CD4-positive, alpha-beta T cell treated with Interleukin-17A for 1 hour (primary cell): ENCODE measurements around the gene INPP5D.
"Not testable (repeated sequence)": the region's sequence is repeated elsewhere in the genome, so short reads cannot be mapped to it uniquely, and the experiment has no call there.

ENCODE experiments used
- DNase-seq: peaks from one replicate; pipeline ENCODE4 v3.0.0-alpha.2; 2020

The INPP5D gene

DNA sequence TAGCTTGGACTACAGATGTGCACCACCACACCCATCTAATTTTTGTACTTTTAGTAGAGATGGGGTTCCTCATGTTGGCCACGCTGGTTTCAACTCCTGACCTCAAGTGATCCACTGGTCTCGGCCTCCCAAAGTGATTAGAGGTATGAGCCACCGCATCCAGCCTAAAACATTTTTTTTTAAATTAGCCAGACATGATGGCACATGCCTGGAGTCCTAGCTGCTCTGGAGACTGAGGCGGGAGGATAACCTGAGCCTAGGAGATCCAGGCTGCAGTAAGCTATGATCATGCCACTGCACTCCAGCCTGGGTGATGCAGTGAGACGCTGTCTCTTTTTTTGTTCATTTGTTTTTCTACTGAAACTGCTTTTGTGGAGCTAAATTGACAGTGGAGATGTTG is 126.7 kb downstream of the INPP5D start:
- no peak for DNase-seq

DNA sequence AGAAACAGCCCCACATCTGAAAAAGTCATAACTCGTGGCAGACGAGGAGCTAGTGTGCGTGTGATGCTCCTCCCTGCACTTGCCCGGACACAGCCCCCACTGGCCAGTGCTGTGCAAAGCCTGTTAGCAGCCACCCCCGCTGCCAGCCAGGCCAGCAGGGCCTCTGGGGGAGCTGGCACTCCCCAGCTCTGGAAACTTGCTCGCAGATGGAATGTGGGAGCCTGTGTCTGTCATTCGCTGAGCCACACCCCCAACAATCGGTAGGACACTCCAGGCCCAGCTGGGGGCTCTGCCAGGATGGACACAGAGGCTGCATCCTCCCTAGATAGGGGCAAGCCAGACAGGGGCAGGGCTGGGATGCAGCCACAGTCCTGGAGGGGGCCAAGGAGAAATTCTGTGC is 128.9 kb downstream of the INPP5D start:
- DNase-seq: no peak

DNA sequence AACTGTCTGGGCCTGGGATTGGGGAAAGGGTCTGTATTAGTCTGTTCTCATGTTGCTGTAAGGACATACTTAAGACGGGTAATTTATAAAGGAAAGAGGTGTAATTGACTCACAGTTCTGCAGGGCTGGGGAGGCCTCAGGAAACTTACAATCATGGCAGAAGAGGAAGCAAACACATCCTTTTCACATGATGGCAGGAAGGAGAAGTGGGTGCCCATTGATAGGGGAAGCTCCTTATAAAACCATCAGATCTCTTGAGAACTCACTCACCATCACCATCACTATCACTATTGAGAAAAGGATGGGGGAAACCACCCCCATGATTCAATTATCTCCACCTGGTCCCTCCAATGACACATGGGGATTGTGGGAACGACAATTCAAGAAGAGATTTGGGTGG is 130.9 kb downstream of the INPP5D start:
- DNase-seq: not testable (repeated sequence)

DNA sequence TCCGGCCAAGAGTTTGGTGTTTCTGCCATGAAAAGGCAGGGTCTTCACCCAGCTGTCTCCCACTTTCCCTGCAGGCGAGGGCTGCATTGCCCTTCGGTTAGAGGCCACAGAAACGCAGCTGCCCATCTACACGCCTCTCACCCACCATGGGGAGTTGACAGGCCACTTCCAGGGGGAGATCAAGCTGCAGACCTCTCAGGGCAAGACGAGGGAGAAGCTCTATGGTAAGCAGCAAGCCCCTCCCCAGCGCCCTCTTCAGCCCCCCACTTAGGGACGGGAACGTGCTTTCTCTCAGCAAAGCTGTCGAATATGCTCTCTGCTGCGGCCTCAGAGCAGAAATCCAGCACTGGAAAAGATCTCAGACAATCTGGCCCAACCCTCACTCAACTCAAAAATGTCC is 133.6 kb downstream of the INPP5D start:
- no peak for DNase-seq

DNA sequence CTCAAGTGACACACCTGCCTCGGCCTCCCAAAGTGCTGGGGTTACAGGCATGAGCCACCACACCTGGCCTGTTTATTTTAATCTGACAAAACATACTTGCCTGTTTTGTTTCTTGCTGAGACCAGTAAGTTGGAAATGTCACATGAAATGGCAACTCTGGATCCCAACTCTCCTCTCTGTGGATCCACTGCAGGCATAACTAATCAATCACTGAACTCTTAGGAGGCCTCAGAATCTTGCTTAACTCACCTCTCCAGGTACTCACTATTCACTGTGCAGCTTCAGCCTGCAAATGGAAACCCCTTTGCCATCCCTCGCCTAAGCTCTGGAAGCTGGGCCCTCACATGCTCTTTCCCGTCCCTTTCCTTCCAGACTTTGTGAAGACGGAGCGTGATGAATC is 134.9 kb downstream of the INPP5D start:
- DNase-seq: no peak

DNA sequence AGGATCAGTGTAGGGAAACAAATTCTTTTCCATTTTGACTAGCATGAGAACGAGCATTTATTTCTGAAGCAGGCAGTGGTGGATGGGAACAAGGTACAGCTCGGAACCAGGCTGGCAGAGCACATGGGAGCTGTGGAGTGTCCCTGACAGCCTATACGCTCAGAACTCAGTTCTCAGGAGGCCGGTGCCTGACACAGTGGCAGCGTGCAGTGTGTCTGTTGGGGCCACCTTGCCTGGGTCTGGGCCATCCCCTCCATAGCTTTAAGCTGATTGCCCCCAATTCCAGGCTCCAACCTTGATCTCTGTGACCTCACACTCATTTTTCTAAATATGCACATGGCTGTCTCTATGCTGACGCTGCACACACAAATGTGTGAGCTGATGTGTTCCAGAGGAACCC is 136.9 kb downstream of the INPP5D start:
- DNase-seq: no peak

DNA sequence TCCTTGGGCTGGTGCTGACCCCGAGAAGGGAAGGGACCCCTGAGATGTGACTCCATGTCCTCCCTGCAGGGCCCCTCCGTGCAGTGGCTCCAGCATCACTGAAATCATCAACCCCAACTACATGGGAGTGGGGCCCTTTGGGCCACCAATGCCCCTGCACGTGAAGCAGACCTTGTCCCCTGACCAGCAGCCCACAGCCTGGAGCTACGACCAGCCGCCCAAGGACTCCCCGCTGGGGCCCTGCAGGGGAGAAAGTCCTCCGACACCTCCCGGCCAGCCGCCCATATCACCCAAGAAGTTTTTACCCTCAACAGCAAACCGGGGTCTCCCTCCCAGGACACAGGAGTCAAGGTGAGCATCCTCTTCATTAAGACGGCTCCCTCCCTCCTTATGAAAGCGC is 137.9 kb downstream of the INPP5D start:
- DNase-seq: no peak

DNA sequence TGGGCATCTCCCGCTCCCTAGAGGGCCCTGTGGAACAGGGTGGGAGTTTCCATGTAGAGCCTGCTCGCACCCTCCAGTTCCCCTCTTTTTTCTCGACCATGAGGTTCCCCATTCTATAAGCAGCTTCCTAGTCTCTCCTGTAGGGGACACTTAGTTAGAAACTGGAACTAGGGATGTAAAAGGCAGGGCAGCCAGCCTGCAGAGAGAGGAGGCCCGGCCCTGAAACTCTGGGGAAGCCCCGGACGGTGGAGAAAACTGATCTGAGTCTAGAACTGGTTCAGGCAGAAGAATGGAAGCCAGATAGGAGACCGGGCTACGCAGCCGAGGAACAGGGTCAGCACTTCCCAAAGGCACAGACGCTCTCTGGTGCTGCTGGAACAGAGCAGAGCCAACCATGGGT is 139.7 kb downstream of the INPP5D start:
- DNase-seq: no peak

DNA sequence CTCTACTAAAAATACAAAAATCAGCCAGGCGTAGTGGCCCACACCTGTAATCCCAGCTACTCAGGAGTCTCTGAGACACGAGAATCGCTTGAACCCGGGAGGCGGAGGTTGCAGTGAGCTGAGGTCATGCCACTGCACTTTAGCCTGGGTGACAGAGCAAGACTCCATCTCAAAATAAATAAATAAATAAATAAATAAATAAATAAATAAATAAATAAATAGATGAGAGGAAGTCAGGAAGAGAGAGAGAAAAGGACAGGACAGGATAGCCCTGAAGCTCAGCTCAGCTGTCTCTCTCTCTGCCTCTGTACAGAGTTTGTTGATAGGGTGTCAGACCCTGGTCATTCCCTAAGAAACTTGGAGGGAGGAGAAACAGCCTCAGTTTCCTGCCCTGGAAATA is 140.6 kb downstream of the INPP5D start:
- not testable (repeated sequence) for DNase-seq

DNA sequence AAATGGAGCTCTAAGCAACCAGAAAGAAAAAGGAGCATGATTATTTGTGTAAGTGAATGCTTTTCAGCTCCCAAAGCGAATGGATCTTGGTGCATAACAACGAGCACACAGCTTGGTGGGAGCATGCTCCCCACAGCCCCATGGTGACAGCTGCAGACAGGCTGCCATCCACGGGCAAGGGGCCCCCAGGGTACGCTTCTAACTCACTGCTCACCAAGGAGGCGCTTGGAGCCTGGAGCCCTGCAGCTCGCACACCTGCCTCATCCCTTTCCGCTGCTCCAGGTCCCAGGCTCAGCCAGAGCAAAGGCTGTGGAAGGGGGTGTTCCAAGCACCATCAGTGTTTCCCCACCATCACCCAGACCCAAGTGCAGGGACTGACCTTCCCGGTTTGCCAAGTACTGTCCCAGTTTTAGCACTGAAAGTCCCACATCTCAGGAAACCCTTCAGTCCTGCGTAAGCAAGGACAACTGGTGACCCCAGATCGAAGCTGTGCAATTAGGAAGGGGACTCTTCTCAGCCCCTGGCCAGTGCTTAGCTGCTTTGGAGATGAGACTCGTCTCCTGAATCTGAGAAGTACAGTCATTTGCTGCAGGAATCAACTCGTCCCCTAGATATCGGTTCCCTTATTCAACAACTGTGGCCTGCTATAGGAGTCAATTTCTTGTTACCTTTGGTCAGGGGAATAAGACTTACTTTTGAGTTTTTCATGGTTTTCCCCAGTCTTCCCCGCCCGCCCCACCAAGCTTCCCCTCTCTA is 141.3 kb downstream of the INPP5D start:
- DNase-seq: no peak

DNA sequence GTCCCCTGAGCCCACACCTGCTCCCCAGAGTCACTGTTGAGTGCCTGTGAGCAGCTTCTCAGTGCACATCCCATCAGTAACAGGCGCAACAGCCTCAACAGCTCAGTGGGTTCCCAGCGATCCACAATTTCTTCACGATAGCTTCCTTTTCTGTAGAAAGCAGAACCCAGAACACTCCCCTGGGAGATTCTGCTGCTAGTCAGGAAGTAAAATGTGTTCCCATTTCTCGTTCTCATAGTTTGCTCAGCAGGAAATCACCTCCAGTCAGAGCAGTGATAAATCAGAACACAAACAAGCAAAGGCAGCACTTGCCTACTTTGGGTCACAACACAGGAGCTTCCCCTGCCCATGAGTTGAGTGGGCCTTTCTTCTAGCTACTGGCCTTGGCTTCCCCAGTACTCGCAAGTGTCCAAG is 142.4 kb downstream of the INPP5D start:
- DNase-seq: no peak

DNA sequence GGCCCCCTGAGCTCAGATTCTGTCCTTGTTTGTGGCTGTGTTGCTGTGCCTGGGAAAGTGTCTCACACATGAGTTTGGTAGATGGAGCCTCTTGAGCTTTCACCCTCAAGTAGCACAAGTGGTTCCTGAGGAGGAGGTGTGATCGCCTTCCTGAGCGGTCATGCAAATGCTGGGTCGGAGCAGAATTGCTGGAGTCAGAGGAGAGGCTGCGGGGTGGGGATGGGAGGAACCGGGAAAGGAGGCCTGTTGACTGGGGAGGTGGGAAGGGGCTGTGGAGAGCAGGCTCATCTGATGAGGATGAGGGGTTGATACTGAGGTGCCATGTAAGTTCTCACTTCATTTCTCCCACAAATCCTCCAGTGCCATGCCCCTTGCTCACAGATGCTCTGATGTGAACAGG is 142.9 kb downstream of the INPP5D start:
- DNase-seq: no peak

DNA sequence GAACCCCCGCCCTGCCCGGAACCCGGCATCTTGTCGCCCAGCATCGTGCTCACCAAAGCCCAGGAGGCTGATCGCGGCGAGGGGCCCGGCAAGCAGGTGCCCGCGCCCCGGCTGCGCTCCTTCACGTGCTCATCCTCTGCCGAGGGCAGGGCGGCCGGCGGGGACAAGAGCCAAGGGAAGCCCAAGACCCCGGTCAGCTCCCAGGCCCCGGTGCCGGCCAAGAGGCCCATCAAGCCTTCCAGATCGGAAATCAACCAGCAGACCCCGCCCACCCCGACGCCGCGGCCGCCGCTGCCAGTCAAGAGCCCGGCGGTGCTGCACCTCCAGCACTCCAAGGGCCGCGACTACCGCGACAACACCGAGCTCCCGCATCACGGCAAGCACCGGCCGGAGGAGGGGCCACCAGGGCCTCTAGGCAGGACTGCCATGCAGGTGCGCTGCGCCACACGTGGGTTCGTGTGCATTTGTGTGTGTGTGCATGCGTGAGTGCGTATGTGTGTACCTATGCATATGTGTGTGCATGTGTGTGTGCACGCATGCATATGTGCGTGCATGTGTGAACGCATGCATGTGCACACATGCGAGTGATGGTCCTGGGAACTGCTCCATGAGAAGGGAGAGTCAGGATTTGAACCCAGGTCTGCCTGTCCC is 144.3 kb downstream of the INPP5D start:
- no peak for DNase-seq

DNA sequence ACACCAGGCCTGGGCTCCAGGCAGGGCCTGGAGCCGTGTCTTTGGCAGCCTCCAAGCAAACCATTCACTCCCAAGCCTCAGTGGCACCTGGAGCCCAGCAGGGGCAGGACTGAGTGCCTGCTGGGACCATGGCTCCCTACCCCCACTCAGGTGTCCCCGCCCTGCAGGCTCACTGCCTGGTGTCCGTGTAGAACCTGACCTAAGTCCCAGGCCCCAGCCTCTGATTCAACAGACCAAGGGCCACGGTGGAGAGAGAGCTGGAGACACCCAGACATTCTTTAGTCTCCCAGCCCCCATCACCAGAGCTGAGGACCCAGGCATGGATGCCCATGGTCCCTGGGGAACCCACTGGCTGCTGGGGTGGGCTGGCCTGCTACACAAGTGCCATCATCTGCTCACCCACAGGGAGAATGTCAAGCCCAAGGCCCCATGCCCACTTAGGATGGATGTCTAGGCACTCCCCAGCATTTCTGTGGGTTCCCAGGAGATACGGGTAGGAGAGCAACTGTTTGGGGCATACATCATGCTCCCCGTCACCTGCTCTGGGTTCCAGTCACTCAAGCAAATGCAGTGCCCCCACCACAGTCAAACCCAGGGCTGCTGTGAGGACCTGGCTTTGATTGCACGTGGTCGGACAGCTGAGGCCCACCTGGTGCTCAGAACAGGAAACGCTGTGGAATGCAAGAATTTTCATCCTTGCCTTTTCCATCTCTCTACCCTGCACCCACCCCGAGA is 148.4 kb downstream of the INPP5D start:
- DNase-seq: no peak

DNA sequence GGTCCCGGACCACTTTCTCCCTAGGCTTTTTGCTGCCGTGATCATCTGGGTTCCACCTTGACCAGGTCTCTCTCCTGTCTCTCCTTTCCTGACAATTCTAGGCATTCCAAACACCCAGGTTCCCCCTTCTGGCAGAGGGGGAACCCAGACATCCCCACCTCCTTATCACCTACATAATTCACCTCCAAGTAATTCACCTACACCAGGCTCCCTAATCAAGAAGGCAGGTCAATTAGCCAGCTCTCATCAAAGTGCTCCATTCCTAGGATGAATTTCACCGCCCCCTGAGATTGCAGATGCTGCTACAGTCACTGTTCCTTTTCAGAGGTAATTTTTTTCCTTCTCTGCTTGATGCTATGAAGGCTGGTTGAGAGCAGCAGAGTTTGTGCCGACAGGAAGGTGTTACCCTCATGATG is 149.0 kb downstream of the INPP5D start:
- no peak for DNase-seq

DNA sequence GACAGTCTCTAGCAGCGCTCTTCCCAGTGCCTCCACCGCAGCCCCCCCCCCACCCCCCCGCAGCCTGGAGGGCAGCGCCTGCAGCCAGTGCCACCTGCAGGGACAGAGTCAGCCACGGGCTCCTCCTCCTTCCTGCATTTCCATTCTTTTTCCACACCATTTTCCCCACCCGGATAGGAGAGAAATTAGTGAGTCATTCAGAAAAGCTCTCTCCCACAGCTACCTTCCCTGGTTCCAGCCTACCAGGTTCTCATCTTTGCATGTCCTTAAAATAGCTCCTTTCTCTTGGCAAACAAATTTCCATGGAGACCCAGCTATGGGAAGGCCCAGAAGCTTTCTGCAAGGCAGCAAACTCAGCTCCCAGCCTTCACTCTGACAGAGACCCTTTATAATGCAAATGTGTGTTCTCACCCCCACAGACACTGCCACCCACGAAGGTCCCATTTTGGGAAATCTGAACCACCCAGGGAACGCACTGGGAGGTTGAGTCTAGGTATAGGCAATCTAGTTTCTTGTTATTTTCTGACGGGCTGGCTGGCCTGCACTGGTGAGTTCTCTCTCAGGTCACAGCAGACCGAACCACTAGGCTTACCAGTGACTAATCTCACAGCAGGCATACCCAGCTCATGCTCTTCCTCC is 149.5 kb downstream of the INPP5D start:
- no peak for DNase-seq

DNA sequence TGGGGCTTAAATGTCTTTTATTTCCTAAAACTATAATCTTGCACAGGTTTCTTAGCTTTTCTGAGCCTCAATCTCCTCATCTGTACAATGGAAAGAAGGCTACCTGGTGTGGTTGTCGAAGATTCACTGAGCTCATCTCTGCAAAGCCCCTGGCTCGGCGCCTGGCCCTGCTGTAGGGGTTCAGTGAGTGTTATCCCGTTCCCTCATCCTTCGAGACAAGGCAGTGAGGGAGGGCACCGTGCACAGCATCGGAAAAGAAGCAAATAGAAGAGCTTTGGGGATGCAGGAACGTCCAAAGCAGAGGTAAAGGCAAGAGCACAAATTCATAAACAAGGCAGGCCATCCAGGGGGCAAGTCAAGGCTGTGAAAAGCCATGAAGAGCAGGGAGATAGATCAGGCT is 150.1 kb downstream of the INPP5D start:
- no peak for DNase-seq

DNA sequence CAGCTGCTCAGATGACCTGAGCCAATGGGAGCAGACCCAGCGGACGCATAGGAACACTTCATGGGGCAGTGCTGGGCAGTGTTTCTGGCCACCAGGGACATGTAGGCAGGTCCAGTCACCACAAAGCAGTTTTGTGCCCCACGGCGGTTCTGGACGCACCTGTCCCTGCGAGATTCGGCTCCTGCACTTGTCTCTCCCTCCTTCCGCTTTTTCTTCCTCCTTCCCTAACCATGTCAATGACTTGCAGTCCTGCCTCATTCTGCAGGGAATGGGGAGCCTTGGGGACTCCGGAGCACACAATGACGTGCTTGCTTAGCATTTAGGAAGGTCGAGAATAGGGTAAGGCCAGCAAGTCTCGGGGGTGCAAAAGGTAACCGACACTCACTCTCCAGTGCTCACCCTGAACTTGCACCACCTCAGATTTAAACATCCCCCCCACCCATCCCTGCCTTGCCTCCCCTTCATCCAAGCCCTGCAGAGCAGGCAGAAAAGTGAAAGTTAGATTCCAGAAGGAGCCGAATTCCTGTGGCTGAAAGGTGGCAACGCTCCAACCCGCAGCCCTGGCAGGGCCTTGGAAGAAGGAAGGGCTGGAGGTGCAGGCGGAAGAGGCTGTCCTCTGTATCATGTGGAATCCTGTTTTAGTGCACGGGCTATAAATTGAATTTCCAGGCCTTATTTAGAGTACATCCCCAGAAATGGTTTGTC is 150.9 kb downstream of the INPP5D start:
- DNase-seq: no peak

DNA sequence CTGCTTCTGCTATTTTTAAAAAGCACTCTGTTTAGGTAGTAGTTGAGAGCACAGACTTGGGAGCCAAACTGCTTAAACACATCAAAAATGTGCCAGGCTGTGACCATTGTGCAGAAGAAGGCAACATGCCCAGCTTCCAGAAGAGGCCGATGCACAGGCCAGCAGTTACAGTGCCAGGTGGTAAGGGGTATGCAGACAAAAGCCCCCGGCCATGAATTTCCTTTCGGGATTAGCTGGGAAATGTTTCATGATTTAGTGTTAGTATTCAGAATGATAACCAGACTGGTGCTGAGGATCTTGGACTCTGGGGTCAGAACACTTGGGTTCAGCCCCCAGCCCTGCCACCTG is 151.4 kb downstream of the INPP5D start:
- DNase-seq: no peak

DNA sequence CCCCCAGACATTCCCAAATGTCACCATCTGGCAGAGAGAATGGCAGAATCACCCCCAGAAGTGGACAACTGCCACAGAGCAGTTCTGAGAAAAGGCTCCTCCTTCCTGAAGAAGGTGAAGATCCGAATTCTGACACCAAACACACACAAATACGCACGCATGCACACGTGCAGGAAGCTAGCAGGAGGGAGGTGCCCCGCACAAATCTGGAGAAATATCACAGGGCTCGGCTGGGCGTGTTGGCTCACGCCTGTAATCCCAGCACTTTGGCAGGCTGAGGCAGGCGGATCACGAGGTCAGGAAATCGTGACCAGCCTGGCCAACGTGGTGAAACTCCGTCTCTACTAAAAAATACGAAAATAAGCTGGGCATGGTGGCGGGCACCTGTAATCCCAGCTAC is 152.9 kb downstream of the INPP5D start:
- DNase-seq: no peak

DNA sequence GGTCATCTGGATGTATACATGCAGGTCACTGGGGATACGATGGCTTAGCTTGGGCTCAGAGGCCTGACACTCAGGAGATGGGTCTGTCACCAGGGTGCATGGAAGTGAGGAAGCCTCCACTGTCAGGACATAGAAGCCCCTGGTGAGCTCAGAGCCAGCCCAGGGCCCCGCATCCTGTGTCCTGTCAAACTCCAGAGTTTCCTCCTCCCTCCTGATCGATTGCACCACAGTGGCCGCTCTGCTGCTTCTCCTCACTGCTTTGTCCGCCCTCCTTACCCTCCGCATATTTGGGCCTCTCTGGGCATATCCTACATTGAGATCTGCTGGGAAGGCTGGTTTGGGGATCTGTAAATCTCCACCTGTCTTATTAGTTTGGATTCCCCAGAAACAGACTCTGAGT is 153.8 kb downstream of the INPP5D start:
- no peak for DNase-seq

DNA sequence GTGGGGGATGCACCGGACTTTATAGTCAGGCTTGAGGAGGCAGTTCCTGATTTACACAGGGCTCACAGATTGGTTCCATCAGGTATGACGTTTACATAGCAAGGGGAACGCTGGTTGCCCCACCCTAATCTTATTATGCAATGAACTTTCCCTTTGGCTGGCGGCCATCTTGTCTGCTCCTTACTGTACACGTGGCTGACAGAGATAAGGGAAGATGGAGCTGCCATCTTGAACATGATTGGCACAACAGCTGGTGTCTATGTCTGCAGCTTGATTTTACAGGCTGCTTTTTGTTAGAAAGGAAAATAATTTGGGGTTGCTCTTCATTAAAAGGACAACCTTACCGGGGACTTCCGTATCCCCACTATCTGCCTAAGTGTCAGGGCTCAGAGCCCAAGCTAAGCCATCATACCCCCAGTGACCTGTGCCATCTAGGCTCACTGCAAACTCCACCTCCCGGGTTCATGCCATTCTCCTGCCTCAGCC is 157.8 kb downstream of the INPP5D start:
- no peak for DNase-seq

DNA sequence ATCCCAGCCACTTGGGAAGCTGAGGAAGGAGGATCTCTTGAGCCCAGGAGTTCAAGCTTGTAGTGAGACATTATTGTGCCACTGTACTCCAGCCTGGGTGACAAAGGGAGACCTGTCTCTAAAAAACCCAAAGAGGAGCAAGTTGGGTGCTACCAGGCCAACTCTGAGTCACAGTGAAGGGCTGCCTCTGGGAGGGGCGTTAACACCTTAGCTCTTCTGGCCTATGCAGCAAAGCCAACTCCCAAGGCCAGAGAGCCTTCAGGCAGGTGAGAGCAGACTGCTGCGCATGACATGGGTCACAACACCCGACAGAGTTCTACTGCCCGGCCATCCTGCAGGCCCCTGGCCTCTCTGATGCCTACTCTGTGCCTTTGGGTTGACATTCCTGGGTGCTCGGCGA is 158.7 kb downstream of the INPP5D start:
- DNase-seq: no peak
